ENCODE measurements around the gene MLC1.

Gene MLC1

GRCh38 chr22:50085211-50085972 lies at the start of gene MLC1:
Gene MLC1, minus strand, starts transcription at chr22:50085426. Its CDS starts 524 bp downstream, at chr22:50084902.
- DNase-seq = peak; percentile 17

GRCh38 chr22:50134481-50134880 lies 49.3 kb upstream of the MLC1 start:
- no peak for DNase-seq

GRCh38 chr22:50131894-50132293 lies 46.7 kb upstream of the MLC1 start:
- DNase-seq = no peak

GRCh38 chr22:50129121-50129736 lies 44.0 kb upstream of the MLC1 start:
- no peak for DNase-seq

- DNase-seq = no peak
These were observed 39.8 kb upstream of the MLC1 start for GRCh38 chr22:50125029-50125428.

GRCh38 chr22:50123119-50123518 lies 37.9 kb upstream of the MLC1 start:
- no peak for DNase-seq

GRCh38 chr22:50121202-50121740 lies 36.0 kb upstream of the MLC1 start:
- DNase-seq = no peak

GRCh38 chr22:50119768-50120251 lies 34.6 kb upstream of the MLC1 start:
- DNase-seq = no peak

- DNase-seq = no peak
These were observed 34.0 kb upstream of the MLC1 start for GRCh38 chr22:50119169-50119767.

GRCh38 chr22:50118557-50119168 lies 33.4 kb upstream of the MLC1 start:
- no peak for DNase-seq

- DNase-seq = no peak
These were observed 32.9 kb upstream of the MLC1 start for GRCh38 chr22:50118129-50118528.

GRCh38 chr22:50117168-50117762 lies 32.0 kb upstream of the MLC1 start:
- DNase-seq = no peak

GRCh38 chr22:50115693-50116092 lies 30.5 kb upstream of the MLC1 start:
- DNase-seq = no peak

GRCh38 chr22:50114221-50115021 lies 29.2 kb upstream of the MLC1 start:
- no peak for DNase-seq

- no peak for DNase-seq
These were observed 27.2 kb upstream of the MLC1 start for GRCh38 chr22:50112151-50113118.

- DNase-seq = no peak
These were observed 25.8 kb upstream of the MLC1 start for GRCh38 chr22:50111056-50111455.

- DNase-seq = no peak
These were observed 22.3 kb upstream of the MLC1 start for GRCh38 chr22:50107529-50107928.

GRCh38 chr22:50105208-50106100 lies 20.2 kb upstream of the MLC1 start:
- DNase-seq = peak; percentile 22

- DNase-seq = no peak
These were observed 18.9 kb upstream of the MLC1 start for GRCh38 chr22:50104141-50104544.

- DNase-seq = no peak
These were observed 17.7 kb upstream of the MLC1 start for GRCh38 chr22:50102946-50103345.
